Rectal smooth muscle tissue (tissue), 1 donor: ENCODE results near the gene FAF2.
"Not testable (repeated sequence)": the region's sequence is repeated elsewhere in the genome, so short reads cannot be mapped to it uniquely, and the experiment has no call there.

Source experiments
- H3K27ac ChIP-seq: one replicate; pipeline ENCODE4 v1.7.0; 2013; ENCODE audit warnings: low read depth, low read length, inconsistent platforms
- H3K27me3 ChIP-seq: one replicate; pipeline ENCODE4 v1.7.0; 2013; ENCODE audit warnings: low read length; ENCODE audit not compliant: control insufficient read depth, insufficient read depth
- H3K36me3 ChIP-seq: one replicate; pipeline ENCODE4 v1.7.0; 2013; ENCODE audit warnings: low read length; ENCODE audit not compliant: control insufficient read depth, insufficient read depth
- H3K4me1 ChIP-seq: one replicate; pipeline ENCODE4 v1.7.0; 2013; ENCODE audit warnings: low read length; ENCODE audit not compliant: control insufficient read depth, insufficient read depth
- H3K4me3 ChIP-seq: one replicate; pipeline ENCODE4 v1.7.0; 2013; ENCODE audit warnings: low read length
- H3K9ac ChIP-seq: one replicate; pipeline ENCODE4 v1.7.0; 2013; ENCODE audit warnings: low read length

FAF2 gene

GRCh38 chr5:176447978-176448608, at the start of gene FAF2:
Gene FAF2, plus strand, starts transcription at chr5:176448385. Its CDS starts 23 bp downstream, at chr5:176448408.
- peak within 1 kb of the TSS; percentile 97 for H3K27ac ChIP-seq
- H3K36me3 ChIP-seq = peaks cover 2% of the 10 kb centered on the region
- peak within 1 kb of the TSS; percentile 100 for H3K4me3 ChIP-seq
- peaks cover 11% of the 10 kb centered on the region for H3K4me1 ChIP-seq
- peak within 1 kb of the TSS; percentile 98 for H3K9ac ChIP-seq
- no peaks in the 10 kb centered on the region for H3K27me3 ChIP-seq

GRCh38 chr5:176400382-176401156, 47.6 kb upstream of the FAF2 start:
- Histone ChIP-seq H3K36me3 (peaks cover 15% of the 10 kb centered on the region), H3K4me3 (no peak overlapping the region), H3K9ac (no peak overlapping the region), H3K27me3 (no peaks in the 10 kb centered on the region), H3K27ac (no peak overlapping the region), H3K4me1 (no peaks in the 10 kb centered on the region)

GRCh38 chr5:176401281-176402205, 46.6 kb upstream of the FAF2 start:
- H3K27ac ChIP-seq = no peak overlapping the region
- H3K4me3 ChIP-seq = no peak overlapping the region
- no peaks in the 10 kb centered on the region for H3K4me1 ChIP-seq
- H3K27me3 ChIP-seq = no peaks in the 10 kb centered on the region
- no peak overlapping the region for H3K9ac ChIP-seq
- peaks cover 14% of the 10 kb centered on the region for H3K36me3 ChIP-seq

GRCh38 chr5:176405656-176406435, 42.3 kb upstream of the FAF2 start:
- peaks cover 22% of the 10 kb centered on the region for H3K36me3 ChIP-seq
- H3K27ac ChIP-seq = no peak overlapping the region
- H3K4me3 ChIP-seq = no peak overlapping the region
- no peaks in the 10 kb centered on the region for H3K4me1 ChIP-seq
- H3K9ac ChIP-seq = no peak overlapping the region
- H3K27me3 ChIP-seq = no peaks in the 10 kb centered on the region

GRCh38 chr5:176406436-176407052, 41.6 kb upstream of the FAF2 start:
- H3K4me1 ChIP-seq = no peaks in the 10 kb centered on the region
- no peak overlapping the region for H3K9ac ChIP-seq
- no peaks in the 10 kb centered on the region for H3K27me3 ChIP-seq
- no peak overlapping the region for H3K4me3 ChIP-seq
- H3K36me3 ChIP-seq = peaks cover 22% of the 10 kb centered on the region
- no peak overlapping the region for H3K27ac ChIP-seq

- Histone ChIP-seq H3K4me3 (no peak overlapping the region), H3K9ac (no peak overlapping the region), H3K36me3 (peaks cover 23% of the 10 kb centered on the region), H3K4me1 (no peaks in the 10 kb centered on the region), H3K27ac (no peak overlapping the region), H3K27me3 (no peaks in the 10 kb centered on the region)
Observed at GRCh38 chr5:176407456-176408251, 40.5 kb upstream of the FAF2 start.

GRCh38 chr5:176408252-176408573, 40.0 kb upstream of the FAF2 start:
- H3K4me1 ChIP-seq, H3K4me3 ChIP-seq: not testable (repeated sequence)

GRCh38 chr5:176408590-176408989, 39.6 kb upstream of the FAF2 start:
- no peak overlapping the region for H3K27ac ChIP-seq

More at GRCh38 chr5:176408252-176408573, 40.0 kb upstream of the FAF2 start:
- not testable (repeated sequence) for H3K9ac ChIP-seq, H3K27ac ChIP-seq, H3K27me3 ChIP-seq
- H3K36me3 ChIP-seq = peaks cover 23% of the 10 kb centered on the region

GRCh38 chr5:176409765-176410164, 38.4 kb upstream of the FAF2 start:
- Histone ChIP-seq H3K36me3 (peaks cover 23% of the 10 kb centered on the region), H3K27ac (no peak overlapping the region), H3K4me3 (no peak overlapping the region), H3K9ac (no peak overlapping the region), H3K4me1 (peaks cover 11% of the 10 kb centered on the region), H3K27me3 (no peaks in the 10 kb centered on the region)

More at GRCh38 chr5:176408590-176408989, 39.6 kb upstream of the FAF2 start:
- H3K36me3 ChIP-seq = peaks cover 23% of the 10 kb centered on the region
- peaks cover 2% of the 10 kb centered on the region for H3K4me1 ChIP-seq
- H3K4me3 ChIP-seq = no peak overlapping the region
- no peaks in the 10 kb centered on the region for H3K27me3 ChIP-seq
- H3K9ac ChIP-seq = no peak overlapping the region

GRCh38 chr5:176410486-176411180, 37.6 kb upstream of the FAF2 start:
- H3K9ac ChIP-seq = no peak overlapping the region
- peaks cover 23% of the 10 kb centered on the region for H3K36me3 ChIP-seq
- H3K27me3 ChIP-seq = no peaks in the 10 kb centered on the region
- H3K4me1 ChIP-seq = peaks cover 19% of the 10 kb centered on the region
- no peak overlapping the region for H3K27ac ChIP-seq
- no peak overlapping the region for H3K4me3 ChIP-seq
